NCI-H2196 treated with DMSO at 0.1 percent for 48 hours (cell line): ENCODE measurements around the gene BRICD5.

ENCODE experiments used
- DNase-seq: peaks from one replicate; lab custom pipeline; 2025; ENCODE audit not compliant: unreplicated experiment; lab: John Stamatoyannopoulos, UW

BRICD5 gene

DNA sequence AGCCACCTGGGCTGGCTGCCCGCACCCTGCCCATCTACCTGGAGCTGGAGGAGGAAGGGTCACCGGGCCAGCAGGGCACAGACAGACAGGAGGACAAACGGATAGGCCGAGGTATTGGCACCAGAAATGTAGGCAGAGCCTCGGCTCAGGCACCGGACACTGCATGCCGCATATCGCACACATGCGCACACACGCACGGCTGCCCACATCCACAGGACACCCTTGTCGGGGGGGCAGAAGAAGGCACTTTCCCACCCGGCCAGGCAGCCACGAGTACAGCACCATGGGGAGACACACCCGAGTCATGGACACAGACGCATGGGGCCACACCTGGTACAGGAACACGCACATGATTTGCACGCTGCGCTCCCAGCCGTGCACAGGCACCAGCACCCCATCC, 28.7 kb downstream of the BRICD5 start:
- no peak for DNase-seq

- no peak for DNase-seq
These were observed 29.4 kb downstream of the BRICD5 start for GRCh38 chr16:2180962-2181923.

GRCh38 chr16:2180461-2180860, 30.2 kb downstream of the BRICD5 start:
- no peak for DNase-seq

DNA sequence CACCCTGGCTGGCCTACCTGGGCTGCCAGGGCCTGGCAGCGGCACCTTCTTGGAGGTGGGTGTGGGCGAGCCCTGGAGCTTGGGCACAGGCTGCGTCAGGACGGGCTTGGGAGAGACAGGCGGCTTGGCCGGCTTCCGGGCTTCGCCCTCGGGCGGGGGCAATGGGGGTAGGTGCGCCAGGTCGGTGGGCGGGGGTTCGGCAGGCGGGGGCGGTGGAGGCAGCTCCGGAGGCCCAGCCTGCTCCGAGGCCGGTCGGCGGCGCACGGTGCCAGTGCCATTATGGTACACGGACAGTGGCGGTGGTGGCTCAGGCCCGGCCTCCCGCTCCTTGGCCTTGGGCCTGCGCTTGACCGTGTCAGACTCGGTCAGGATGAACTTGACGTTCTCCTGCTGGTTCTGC, 31.1 kb downstream of the BRICD5 start:
- no peak for DNase-seq

- DNase-seq, result no peak
These were observed 31.6 kb downstream of the BRICD5 start for GRCh38 chr16:2179107-2179501.

DNA sequence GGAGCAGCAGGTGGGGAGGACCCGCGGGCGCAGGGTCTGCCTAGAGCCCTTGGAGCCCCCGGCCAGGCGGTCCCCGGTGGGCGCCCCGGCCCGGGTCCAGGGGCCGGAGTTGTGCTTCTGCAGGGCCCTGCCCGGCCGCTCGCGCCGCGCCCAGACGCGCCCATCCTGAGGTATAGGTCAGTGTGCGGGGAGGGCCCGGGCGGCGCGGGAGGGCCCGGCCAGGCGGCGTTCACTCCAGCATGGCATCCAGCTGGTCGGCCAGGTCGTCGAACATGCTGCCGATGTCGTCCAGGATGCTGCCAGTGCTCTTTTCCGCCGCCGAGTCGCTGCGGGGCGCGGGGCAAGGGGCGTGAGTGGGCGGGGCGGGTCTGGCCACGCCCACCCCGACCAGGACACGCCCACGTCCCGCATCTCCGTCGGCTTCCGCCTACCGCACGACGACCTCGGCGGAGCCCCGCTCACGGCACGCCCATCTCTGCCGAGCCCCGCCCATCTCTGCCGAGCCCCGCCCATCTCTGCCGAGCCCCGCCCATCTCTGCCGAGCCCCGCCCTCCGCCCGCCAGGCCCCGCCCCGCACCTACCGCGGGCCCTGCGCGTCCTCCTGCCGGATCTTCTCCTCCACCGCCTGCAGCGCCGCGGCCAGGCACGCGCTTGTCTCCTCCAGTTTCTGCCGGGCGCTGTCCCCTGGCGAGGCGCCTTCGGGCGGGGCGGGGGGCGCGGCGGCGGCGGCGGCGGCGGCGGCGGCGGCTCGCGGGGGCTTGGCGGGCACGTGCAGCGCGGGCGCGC, 32.1 kb downstream of the BRICD5 start:
- DNase-seq, result no peak

DNA sequence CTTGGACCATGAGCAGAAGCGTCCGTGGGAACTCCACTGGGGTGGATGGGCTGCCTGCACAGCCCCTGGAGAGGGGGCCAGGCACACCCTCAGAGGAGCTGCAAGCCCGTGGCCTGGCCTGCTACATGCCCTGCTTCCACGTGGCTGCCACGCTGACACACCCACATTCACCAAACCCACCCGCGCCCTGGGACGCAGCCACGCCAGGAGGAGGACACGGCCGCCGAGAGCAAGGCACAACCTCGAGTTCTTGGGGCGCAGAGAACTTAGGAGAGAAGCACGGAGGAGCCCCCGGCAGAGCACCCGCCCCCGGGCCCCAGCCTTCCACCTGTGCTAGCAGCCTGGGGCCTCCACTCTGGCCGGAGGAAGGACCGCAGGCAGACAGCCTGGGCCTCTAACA, 33.1 kb downstream of the BRICD5 start:
- no peak for DNase-seq

DNA sequence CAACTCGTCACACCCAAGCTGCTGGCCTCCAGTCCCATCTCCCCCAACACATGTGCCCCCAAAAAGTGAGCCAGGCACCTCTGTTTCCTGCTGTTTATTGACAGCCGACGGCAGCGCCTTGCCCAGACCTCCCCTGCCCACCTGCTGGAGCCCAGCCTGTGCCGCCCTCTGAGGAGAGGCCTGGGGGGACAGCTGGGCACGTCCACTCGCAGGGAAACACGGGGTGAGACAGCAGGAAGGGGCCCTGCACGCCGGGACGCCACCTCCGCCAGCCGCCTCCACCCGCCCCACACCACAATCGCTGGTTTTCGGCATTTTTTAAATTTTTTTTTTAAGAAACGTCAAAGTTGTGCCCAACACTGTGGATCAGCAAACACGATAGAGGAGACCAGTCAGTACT, 33.6 kb downstream of the BRICD5 start:
- no peak for DNase-seq

GRCh38 chr16:2176047-2176446, 34.6 kb downstream of the BRICD5 start:
- DNase-seq, result no peak

GRCh38 chr16:2175454-2175853, 35.2 kb downstream of the BRICD5 start:
- no peak for DNase-seq

DNA sequence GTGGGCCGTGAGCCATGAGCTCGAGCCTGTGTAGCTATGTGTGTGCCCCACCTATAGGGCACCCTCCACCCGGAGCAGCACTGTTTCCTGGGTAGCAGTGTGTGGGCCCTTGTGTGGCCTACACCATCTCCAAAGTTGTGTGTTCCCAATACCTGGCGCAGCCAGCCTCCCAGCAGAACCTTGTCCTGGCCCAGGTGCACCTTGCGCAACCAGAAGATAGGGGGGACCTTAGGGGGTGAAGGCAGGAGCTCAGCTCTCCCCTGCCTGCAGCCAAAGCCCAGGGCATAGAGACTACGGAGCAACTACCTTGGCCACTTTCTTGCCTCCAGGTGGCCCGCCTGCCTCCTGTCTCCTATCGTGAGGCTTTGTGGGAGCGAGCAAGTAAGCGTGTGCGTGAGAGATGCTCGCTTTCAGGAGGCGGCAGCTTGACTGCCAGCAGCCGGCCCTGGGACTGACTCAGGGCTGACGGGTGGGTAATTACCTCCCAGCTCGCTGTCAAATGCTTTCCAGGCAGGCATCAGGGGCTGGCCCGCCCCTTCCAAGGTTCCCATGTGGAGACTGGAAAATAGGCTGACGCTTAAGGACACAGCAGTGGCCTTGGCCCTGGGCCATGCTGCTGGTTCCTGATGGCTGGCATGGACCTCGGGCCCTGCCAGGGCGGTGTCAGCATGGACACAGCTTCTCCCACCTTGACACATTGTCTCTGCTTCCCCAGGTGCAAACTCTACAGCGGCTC, 36.1 kb downstream of the BRICD5 start:
- no peak for DNase-seq

DNA sequence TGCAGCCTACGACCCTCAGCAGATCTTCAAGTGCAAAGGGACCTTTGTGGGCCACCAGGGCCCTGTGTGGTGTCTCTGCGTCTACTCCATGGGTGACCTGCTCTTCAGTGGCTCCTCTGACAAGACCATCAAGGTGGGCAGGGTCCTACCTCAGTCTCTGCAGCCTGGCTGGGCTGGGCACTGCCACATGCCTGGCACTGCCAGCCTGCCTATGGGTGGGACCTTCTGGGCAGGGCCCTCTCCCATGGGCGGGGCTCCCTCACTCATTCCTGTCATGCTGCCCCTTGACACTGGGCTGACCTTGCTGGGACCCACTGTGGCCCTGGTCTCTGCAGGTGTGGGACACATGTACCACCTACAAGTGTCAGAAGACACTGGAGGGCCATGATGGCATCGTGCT, 36.7 kb downstream of the BRICD5 start:
- DNase-seq, result no peak

DNA sequence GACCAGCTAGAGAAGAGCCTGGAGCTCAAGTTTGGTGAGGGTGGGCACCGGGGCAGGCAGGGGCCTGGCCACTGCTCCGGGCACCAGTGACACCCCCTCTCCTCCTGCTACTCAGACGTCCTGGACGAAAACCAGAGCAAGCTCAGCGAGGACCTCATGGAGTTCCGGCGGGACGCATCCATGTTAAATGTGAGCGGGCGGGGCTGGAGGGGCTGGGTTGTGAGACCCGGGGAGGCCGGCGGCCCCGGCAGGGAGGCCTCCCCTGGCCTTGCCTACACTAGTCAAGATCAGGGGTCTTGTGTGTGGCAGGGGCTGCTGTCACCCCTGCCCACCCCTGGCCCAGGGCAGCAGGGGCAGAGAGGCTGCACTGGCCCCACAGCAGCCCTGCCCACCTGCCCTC, 37.3 kb downstream of the BRICD5 start:
- DNase-seq, result no peak

- no peak for DNase-seq
These were observed 37.9 kb downstream of the BRICD5 start for GRCh38 chr16:2172688-2173335.

GRCh38 chr16:2171601-2172178, 39.0 kb downstream of the BRICD5 start:
- DNase-seq, result no peak

- no peak for DNase-seq
These were observed 39.9 kb downstream of the BRICD5 start for GRCh38 chr16:2170587-2171435.

- DNase-seq, result no peak
These were observed 40.6 kb downstream of the BRICD5 start for GRCh38 chr16:2170080-2170479.

- no peak for DNase-seq
These were observed 43.5 kb downstream of the BRICD5 start for GRCh38 chr16:2167068-2167638.
